H9 (cell line): ENCODE results near the gene DEUP1. TPM values are rescaled to one million over a fixed set of nuclear protein-coding genes. Genes with fewer than 3 reads are reported as not detected.

Experiments used
- DNase-seq: peaks from one replicate; pipeline ENCODE4 v3.0.0-alpha.2; 2017
- H2AFZ ChIP-seq: one replicate; pipeline ENCODE4 v1.6.1; 2013; ENCODE audit warnings: mild to moderate bottlenecking, low read length, control low read depth, moderate library complexity
- H2AK5ac ChIP-seq: 2 replicates; pipeline ENCODE4 v1.6.1; 2013; ENCODE audit warnings: low read length, control low read depth, mixed read lengths; ENCODE audit not compliant: insufficient read length
- H2BK120ac ChIP-seq: one replicate; pipeline ENCODE4 v1.6.1; 2013; ENCODE audit warnings: low read depth, mild to moderate bottlenecking, low read length, control low read depth, inconsistent platforms; ENCODE audit not compliant: poor library complexity, severe bottlenecking
- H2BK12ac ChIP-seq: 2 replicates; pipeline ENCODE4 v1.6.1; 2013; ENCODE audit warnings: low read length, control low read depth, mixed read lengths, low read depth; ENCODE audit not compliant: insufficient read length
- H2BK15ac ChIP-seq: 2 replicates; pipeline ENCODE4 v1.6.1; 2013; ENCODE audit warnings: low read depth, low read length, control low read depth
- H2BK20ac ChIP-seq: one replicate; pipeline ENCODE4 v1.6.1; 2013; ENCODE audit warnings: low read depth, mild to moderate bottlenecking, low read length, control low read depth, inconsistent platforms; ENCODE audit not compliant: poor library complexity, severe bottlenecking
- H2BK5ac ChIP-seq: 2 replicates; pipeline ENCODE4 v1.6.1; 2013; ENCODE audit warnings: low read length, control low read depth, mixed read lengths; ENCODE audit not compliant: insufficient read length
- H3K14ac ChIP-seq: 2 replicates; pipeline ENCODE4 v1.6.1; 2013; ENCODE audit warnings: low read length, control low read depth; ENCODE audit not compliant: insufficient read depth
- H3K18ac ChIP-seq: 2 replicates; pipeline ENCODE4 v1.6.1; 2013; ENCODE audit warnings: low read depth, mild to moderate bottlenecking, mixed read lengths, low read length, control low read depth; ENCODE audit not compliant: insufficient read length
- H3K23ac ChIP-seq: 2 replicates; pipeline ENCODE4 v1.6.1; 2013; ENCODE audit warnings: low read length, control low read depth, mixed read lengths, low read depth; ENCODE audit not compliant: insufficient read length
- H3K23me2 ChIP-seq: 2 replicates; pipeline ENCODE4 v1.6.1; 2013; ENCODE audit warnings: low read depth, mild to moderate bottlenecking, mixed read lengths, low read length, control low read depth; ENCODE audit not compliant: insufficient read length, poor library complexity, severe bottlenecking
- H3K27ac ChIP-seq: 2 replicates; pipeline ENCODE4 v1.5.1; 2013; ENCODE audit warnings: low read length, control low read depth, mixed read lengths, low read depth; ENCODE audit not compliant: insufficient read length
- H3K27me3 ChIP-seq: 2 replicates; pipeline ENCODE4 v1.6.1; 2013; ENCODE audit warnings: low read length, control low read depth, inconsistent platforms; ENCODE audit not compliant: insufficient read depth
- H3K4ac ChIP-seq: 2 replicates; pipeline ENCODE4 v1.6.1; 2013; ENCODE audit warnings: low read depth, mild to moderate bottlenecking, control low read depth, inconsistent platforms, low read length, moderate library complexity
- H3K4me1 ChIP-seq: 2 replicates; pipeline ENCODE4 v1.6.1; 2013; ENCODE audit warnings: low read length, control low read depth, inconsistent platforms; ENCODE audit not compliant: insufficient read depth
- H3K4me2 ChIP-seq: 2 replicates; pipeline ENCODE4 v1.6.1; 2013; ENCODE audit warnings: low read length, control low read depth, mixed read lengths; ENCODE audit not compliant: insufficient read length, insufficient read depth
- H3K56ac ChIP-seq: 2 replicates; pipeline ENCODE4 v1.6.1; 2013; ENCODE audit warnings: low read depth, mild to moderate bottlenecking, mixed read lengths, low read length, control low read depth; ENCODE audit not compliant: insufficient read length
- H3K79me1 ChIP-seq: 2 replicates; pipeline ENCODE4 v1.6.1; 2013; ENCODE audit warnings: low read depth, mild to moderate bottlenecking, moderate library complexity, low read length, control low read depth, inconsistent platforms; ENCODE audit not compliant: insufficient read depth, poor library complexity, severe bottlenecking
- H3K79me2 ChIP-seq: 2 replicates; pipeline ENCODE4 v1.6.1; 2013; ENCODE audit warnings: low read length, control low read depth, inconsistent platforms; ENCODE audit not compliant: insufficient read depth
- H3K9ac ChIP-seq: 2 replicates; pipeline ENCODE4 v1.6.1; 2013; ENCODE audit warnings: low read length, control low read depth, mixed read lengths; ENCODE audit not compliant: insufficient read length; ENCODE audit errors: extremely low read depth
- H3K9me3 ChIP-seq: one replicate; pipeline ENCODE4 v1.6.1; 2013; ENCODE audit warnings: low read depth, low read length, inconsistent platforms; ENCODE audit not compliant: control insufficient read depth
- H3T11ph ChIP-seq: one replicate; pipeline ENCODE4 v1.6.1; 2013; ENCODE audit warnings: mild to moderate bottlenecking, low read length, control low read depth, inconsistent platforms
- H4K20me1 ChIP-seq: one replicate; pipeline ENCODE4 v1.6.1; 2013; ENCODE audit not compliant: control insufficient read depth, insufficient read length, insufficient read depth
- H4K5ac ChIP-seq: 2 replicates; pipeline ENCODE4 v1.6.1; 2013; ENCODE audit warnings: low read depth, mild to moderate bottlenecking, mixed read lengths, low read length, control low read depth; ENCODE audit not compliant: insufficient read length
- H4K8ac ChIP-seq: replicated peaks from 2 replicates; pipeline ENCODE4 v1.6.1; 2013; ENCODE audit warnings: low read length, control low read depth, mixed read lengths, low read depth; ENCODE audit not compliant: insufficient read length
- H4K91ac ChIP-seq: 2 replicates; pipeline ENCODE4 v1.6.1; 2013; ENCODE audit warnings: low read depth, mild to moderate bottlenecking, moderate library complexity, mixed read lengths, low read length, control low read depth; ENCODE audit not compliant: insufficient read length
- H3K27ac Mint-ChIP-seq, 3 experiments: 2 replicates in 2 of 3; 3 replicates in 1 of 3; pipeline ENCODE4 v1.8.0; 2020 to 2021; ENCODE audit warnings: mixed read lengths in 3 of 3, mild to moderate bottlenecking in 1 of 3, moderate library complexity in 1 of 3
- H3K27me3 Mint-ChIP-seq: 2 replicates; pipeline ENCODE4 v1.8.0; 2021; ENCODE audit warnings: low read depth, mild to moderate bottlenecking, moderate library complexity, mixed read lengths
- H3K36me3 Mint-ChIP-seq, 3 experiments: 2 replicates in 2 of 3; 3 replicates in 1 of 3; pipeline ENCODE4 v1.8.0; 2020 to 2021; ENCODE audit warnings: low read depth in 3 of 3, mixed read lengths in 3 of 3; ENCODE audit not compliant: insufficient read depth in 1 of 3
- H3K4me1 Mint-ChIP-seq, 2 experiments: 2 replicates each; pipeline ENCODE4 v1.8.0; 2020; ENCODE audit warnings: mixed read lengths in 2 of 2
- H3K4me3 Mint-ChIP-seq, 2 experiments: 2 replicates in 1 of 2; 3 replicates in 1 of 2; pipeline ENCODE4 v1.8.0; 2020 to 2021; ENCODE audit warnings: mild to moderate bottlenecking in 2 of 2, mixed read lengths in 2 of 2, moderate library complexity in 1 of 2
- H3K9me3 Mint-ChIP-seq, 2 experiments: 2 replicates in 1 of 2; 3 replicates in 1 of 2; pipeline ENCODE4 v1.8.0; 2020; ENCODE audit warnings: mild to moderate bottlenecking in 2 of 2, mixed read lengths in 2 of 2, moderate library complexity in 1 of 2
- WGBS: extraction: QIAGEN DNeasy Blood & Tissue Kit; methylation state at CpG from one replicate; pipeline ENCODE4 v1.1.7; 2013; ENCODE audit warnings: missing lambda C conversion rate, low lambda C conversion rate, mixed read lengths; ENCODE audit not compliant: insufficient read length; ENCODE audit errors: extremely low coverage; 5-methylcytosine and 5-hydroxymethylcytosine counted together
- total RNA-seq: library from RNA; stranded (reverse); gene quantifications from 2 replicates; pipeline ENCODE4 v1.2.1, GENCODE V29; 2021
- TF ChIP-seq, protein P1 (sequence below): fragments of 200-600 bp; sonication (generic); conservative IDR thresholded peaks from 3 replicates; pipeline ENCODE4 v1.8.0; 2021; ENCODE audit warnings: antibody characterized with exemption, mild to moderate bottlenecking

Gene DEUP1
- total RNA-seq, 1 experiment from 2014 or later = 0.22 TPM

DNA sequence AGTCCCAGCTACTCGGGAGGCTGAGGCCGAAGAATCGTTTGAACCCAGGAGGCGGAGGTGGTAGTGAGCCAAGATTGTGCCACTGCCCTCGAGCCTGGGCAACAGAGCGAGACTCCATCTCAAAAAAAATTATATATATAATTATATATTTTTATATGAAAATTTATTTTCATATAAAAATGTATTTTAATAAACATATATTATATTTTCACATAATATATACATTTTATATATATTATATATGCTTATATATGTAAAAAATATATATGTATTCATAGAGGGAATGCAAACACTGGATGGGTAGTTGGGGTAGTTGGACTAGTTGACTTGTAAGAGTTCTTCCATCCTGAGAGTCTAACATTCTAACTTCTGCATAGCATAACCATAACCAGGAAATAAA lies 20.3 kb downstream of the DEUP1 start:
- Histone ChIP-seq H4K5ac (no peak overlapping the region), H3K56ac (no peak overlapping the region), H2AK5ac (no peak overlapping the region), H3K23ac (no peak overlapping the region), H2BK120ac (no peak overlapping the region), H3K9ac (no peak overlapping the region), H2BK15ac (no peak overlapping the region), H3K4ac (no peak overlapping the region), H4K91ac (no peak overlapping the region), H2BK12ac (no peak overlapping the region), H4K8ac (no peak overlapping the region), H3K9me3 (no peaks in the 10 kb centered on the region), H3K4me2 (no peak overlapping the region), H3K4me1 (peaks cover 4% of the 10 kb centered on the region; the same call in 1 of the 2 replicates), H3K79me2 (no peaks in the 10 kb centered on the region), H2BK20ac (no peak overlapping the region), H3K14ac (no peak overlapping the region), H3K23me2 (no peaks in the 10 kb centered on the region), H3K27ac (no peak overlapping the region), H3K79me1 (no peaks in the 10 kb centered on the region), H2BK5ac (no peak overlapping the region), H4K20me1 (no peaks in the 10 kb centered on the region), H2AFZ (no peak overlapping the region), H3K27me3 (no peaks in the 10 kb centered on the region), H3T11ph (no peak overlapping the region), H3K18ac (no peak overlapping the region)
- H3K27ac Mint-ChIP-seq = no peak overlapping the region
- H3K4me3 Mint-ChIP-seq = no peak overlapping the region
- peaks cover 30 to 32% of the 10 kb centered on the region in 2 experiments for H3K9me3 Mint-ChIP-seq
- TF ChIP-seq, protein P1, sequence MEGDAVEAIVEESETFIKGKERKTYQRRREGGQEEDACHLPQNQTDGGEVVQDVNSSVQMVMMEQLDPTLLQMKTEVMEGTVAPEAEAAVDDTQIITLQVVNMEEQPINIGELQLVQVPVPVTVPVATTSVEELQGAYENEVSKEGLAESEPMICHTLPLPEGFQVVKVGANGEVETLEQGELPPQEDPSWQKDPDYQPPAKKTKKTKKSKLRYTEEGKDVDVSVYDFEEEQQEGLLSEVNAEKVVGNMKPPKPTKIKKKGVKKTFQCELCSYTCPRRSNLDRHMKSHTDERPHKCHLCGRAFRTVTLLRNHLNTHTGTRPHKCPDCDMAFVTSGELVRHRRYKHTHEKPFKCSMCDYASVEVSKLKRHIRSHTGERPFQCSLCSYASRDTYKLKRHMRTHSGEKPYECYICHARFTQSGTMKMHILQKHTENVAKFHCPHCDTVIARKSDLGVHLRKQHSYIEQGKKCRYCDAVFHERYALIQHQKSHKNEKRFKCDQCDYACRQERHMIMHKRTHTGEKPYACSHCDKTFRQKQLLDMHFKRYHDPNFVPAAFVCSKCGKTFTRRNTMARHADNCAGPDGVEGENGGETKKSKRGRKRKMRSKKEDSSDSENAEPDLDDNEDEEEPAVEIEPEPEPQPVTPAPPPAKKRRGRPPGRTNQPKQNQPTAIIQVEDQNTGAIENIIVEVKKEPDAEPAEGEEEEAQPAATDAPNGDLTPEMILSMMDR = no peak
- H3K27me3 Mint-ChIP-seq = no peaks in the 10 kb centered on the region; the same call in 1 of the 2 replicates
- no CpG with 5 or more reads among the region's 6 CpGs for WGBS
- H3K4me1 Mint-ChIP-seq = peaks cover 22 to 30% of the 10 kb centered on the region in 2 experiments
- peaks cover 19 to 41% (median 29%) of the 10 kb centered on the region in 3 experiments for H3K36me3 Mint-ChIP-seq
- no peak for DNase-seq
